ENCODE measurements around the gene M1AP. TPM values are rescaled to one million over a fixed set of nuclear protein-coding genes. Genes with fewer than 3 reads are reported as not detected.

Gene M1AP
- polyA plus RNA-seq, 3 donors, result 1.00 to 4.6 (median 1.8) TPM

GRCh38 chr2:74536166-74536950, 111.8 kb downstream of the M1AP start:
- Histone ChIP-seq H2AFZ (ENCODE audit: insufficient read depth, low read depth, low read length, poor library complexity, severe bottlenecking) (no peak overlapping the region), H3K4me2 (replicated peaks; ENCODE audit: extremely low read depth, low read length, poor library complexity, severe bottlenecking) (no peak overlapping the region), H4K20me1 (ENCODE audit: insufficient read depth, low read length) (no peaks in the 10 kb centered on the region), H3K9me3 (replicated peaks in 1 of 2; ENCODE audit: control insufficient read depth in 1 of 2, insufficient read depth in 1 of 2, low read length in 2 of 2) (no peaks in the 10 kb centered on the region), H3K79me2 (ENCODE audit: insufficient read depth, low read length) (no peaks in the 10 kb centered on the region), H3K27me3 (ENCODE audit: control insufficient read depth in 2 of 2, insufficient read depth in 2 of 2, low read length in 2 of 2) (no peaks in the 10 kb centered on the region), H3K4me3 (replicated peaks in 1 of 3; ENCODE audit: low read depth in 2 of 3, low read length in 3 of 3) (no peak overlapping the region), H3K36me3 (replicated peaks in 1 of 2; ENCODE audit: control insufficient read depth in 1 of 2, insufficient read depth in 2 of 2, low read length in 2 of 2) (peaks cover 9 to 18% of the 10 kb centered on the region in 2 donors), H3K27ac (ENCODE audit: low read depth in 1 of 2, low read length in 2 of 2) (no peak overlapping the region), H3K9ac (ENCODE audit: insufficient read depth, low read length, poor library complexity, severe bottlenecking) (no peak overlapping the region), H3K4me1 (ENCODE audit: control insufficient read depth in 1 of 2, insufficient read depth in 2 of 2, low read length in 2 of 2) (peaks cover 8 to 15% of the 10 kb centered on the region in 2 donors)
- TF ChIP-seq, protein P1, sequence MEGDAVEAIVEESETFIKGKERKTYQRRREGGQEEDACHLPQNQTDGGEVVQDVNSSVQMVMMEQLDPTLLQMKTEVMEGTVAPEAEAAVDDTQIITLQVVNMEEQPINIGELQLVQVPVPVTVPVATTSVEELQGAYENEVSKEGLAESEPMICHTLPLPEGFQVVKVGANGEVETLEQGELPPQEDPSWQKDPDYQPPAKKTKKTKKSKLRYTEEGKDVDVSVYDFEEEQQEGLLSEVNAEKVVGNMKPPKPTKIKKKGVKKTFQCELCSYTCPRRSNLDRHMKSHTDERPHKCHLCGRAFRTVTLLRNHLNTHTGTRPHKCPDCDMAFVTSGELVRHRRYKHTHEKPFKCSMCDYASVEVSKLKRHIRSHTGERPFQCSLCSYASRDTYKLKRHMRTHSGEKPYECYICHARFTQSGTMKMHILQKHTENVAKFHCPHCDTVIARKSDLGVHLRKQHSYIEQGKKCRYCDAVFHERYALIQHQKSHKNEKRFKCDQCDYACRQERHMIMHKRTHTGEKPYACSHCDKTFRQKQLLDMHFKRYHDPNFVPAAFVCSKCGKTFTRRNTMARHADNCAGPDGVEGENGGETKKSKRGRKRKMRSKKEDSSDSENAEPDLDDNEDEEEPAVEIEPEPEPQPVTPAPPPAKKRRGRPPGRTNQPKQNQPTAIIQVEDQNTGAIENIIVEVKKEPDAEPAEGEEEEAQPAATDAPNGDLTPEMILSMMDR (IDR thresholded peaks at IDR 0.05), result no peak
- intact Hi-C loops (cut with micrococcal nuclease), result loop anchor here in 1 of 2 donors (10.0 kb wide), 1 partner anchor 48 kb away; no protein-coding TSS in a partner anchor
- no peak overlapping the region for H3K4me3 Mint-ChIP-seq
- DNase-seq, result no peak
- H3K27me3 Mint-ChIP-seq (ENCODE audit: low read depth in 3 of 3), result peaks cover 2 to 5% (median 4%) of the 10 kb centered on the region in 3 donors
- H3K4me1 Mint-ChIP-seq, result peaks cover 18% of the 10 kb centered on the region
- H3K36me3 Mint-ChIP-seq, result peaks cover 19 to 21% of the 10 kb centered on the region in 2 donors
- no peak overlapping the region for H3K27ac Mint-ChIP-seq
- 92% methylated on average over 18 of the region's 23 CpGs for WGBS (ENCODE audit: insufficient coverage)
- H3K9me3 Mint-ChIP-seq, result no peaks in the 10 kb centered on the region

DNA sequence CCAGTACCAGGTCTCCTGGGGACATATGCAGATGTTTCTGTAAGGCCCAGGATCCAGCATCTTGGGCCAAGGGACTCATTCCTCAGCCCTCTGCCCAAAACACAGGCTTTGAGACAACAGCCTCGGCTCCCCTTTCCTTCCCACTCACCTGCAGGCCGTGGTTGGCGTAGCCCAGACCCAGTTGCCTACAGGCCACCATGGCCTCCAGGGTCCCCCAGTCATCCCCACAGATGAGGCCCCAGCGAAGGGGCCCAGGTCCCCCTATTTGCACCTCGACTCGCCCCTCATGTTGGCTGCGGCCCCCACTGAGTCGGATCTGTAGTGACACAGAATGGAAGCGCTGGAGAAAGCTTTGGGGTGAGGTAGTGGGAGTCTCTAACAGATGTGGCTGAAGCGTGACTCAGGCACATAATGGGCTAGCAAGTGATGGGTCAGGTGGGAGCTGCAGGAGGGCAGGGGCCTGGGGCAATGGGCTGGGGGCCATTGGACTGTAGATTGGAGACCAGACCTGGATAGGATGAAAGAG, 112.6 kb downstream of the M1AP start:
- TF ChIP-seq, protein P1 (IDR thresholded peaks at IDR 0.05), result no peak
- Histone ChIP-seq H3K27me3 (ENCODE audit: control insufficient read depth in 2 of 2, insufficient read depth in 2 of 2, low read length in 2 of 2) (no peaks in the 10 kb centered on the region), H3K9ac (ENCODE audit: insufficient read depth, low read length, poor library complexity, severe bottlenecking) (no peak overlapping the region), H3K36me3 (replicated peaks in 1 of 2; ENCODE audit: control insufficient read depth in 1 of 2, insufficient read depth in 2 of 2, low read length in 2 of 2) (peaks cover 6 to 18% of the 10 kb centered on the region in 2 donors), H2AFZ (ENCODE audit: insufficient read depth, low read depth, low read length, poor library complexity, severe bottlenecking) (no peak overlapping the region), H3K4me3 (replicated peaks in 1 of 3; ENCODE audit: low read depth in 2 of 3, low read length in 3 of 3) (no peak overlapping the region), H3K4me2 (replicated peaks; ENCODE audit: extremely low read depth, low read length, poor library complexity, severe bottlenecking) (no peak overlapping the region), H3K9me3 (replicated peaks in 1 of 2; ENCODE audit: control insufficient read depth in 1 of 2, insufficient read depth in 1 of 2, low read length in 2 of 2) (no peaks in the 10 kb centered on the region), H3K27ac (ENCODE audit: low read depth in 1 of 2, low read length in 2 of 2) (no peak overlapping the region), H3K79me2 (ENCODE audit: insufficient read depth, low read length) (peaks cover under 1% of the 10 kb centered on the region), H4K20me1 (ENCODE audit: insufficient read depth, low read length) (no peaks in the 10 kb centered on the region), H3K4me1 (ENCODE audit: control insufficient read depth in 1 of 2, insufficient read depth in 2 of 2, low read length in 2 of 2) (peaks cover 17 to 23% of the 10 kb centered on the region in 2 donors)
- intact Hi-C loops (cut with micrococcal nuclease), result loop anchor here in 1 of 2 donors (10.0 kb wide), 1 partner anchor 49 kb away; no protein-coding TSS in a partner anchor
- no peak overlapping the region for H3K4me3 Mint-ChIP-seq
- peaks cover 19 to 21% of the 10 kb centered on the region in 2 donors for H3K36me3 Mint-ChIP-seq
- H3K27ac Mint-ChIP-seq, result no peak overlapping the region
- DNase-seq, result no peak
- 99% methylated on average over 10 of the region's 10 CpGs for WGBS (ENCODE audit: insufficient coverage)
- H3K9me3 Mint-ChIP-seq, result no peaks in the 10 kb centered on the region
- peaks cover 4 to 5% (median 4%) of the 10 kb centered on the region in 3 donors for H3K27me3 Mint-ChIP-seq (ENCODE audit: low read depth in 3 of 3)
- H3K4me1 Mint-ChIP-seq, result peaks cover 26% of the 10 kb centered on the region

Data from CD14-positive monocyte (primary cell).